Astrocyte of the hippocampus (primary cell): ENCODE measurements around the gene PFKFB4.

ENCODE experiments used
- DNase-seq: peaks from one replicate; pipeline ENCODE4 v3.0.0; 2011; ENCODE audit warnings: low read depth, low spot score

Gene PFKFB4

GRCh38 chr3:48556796-48557626, at the start of gene PFKFB4:
TSS of gene PFKFB4 (minus strand) at chr3:48556803. CDS start at chr3:48556777, 26 bp downstream.
- peak; percentile 99 for DNase-seq

GRCh38 chr3:48601622-48601994, 45.0 kb upstream of the PFKFB4 start:
- peak; percentile 18 for DNase-seq

DNA sequence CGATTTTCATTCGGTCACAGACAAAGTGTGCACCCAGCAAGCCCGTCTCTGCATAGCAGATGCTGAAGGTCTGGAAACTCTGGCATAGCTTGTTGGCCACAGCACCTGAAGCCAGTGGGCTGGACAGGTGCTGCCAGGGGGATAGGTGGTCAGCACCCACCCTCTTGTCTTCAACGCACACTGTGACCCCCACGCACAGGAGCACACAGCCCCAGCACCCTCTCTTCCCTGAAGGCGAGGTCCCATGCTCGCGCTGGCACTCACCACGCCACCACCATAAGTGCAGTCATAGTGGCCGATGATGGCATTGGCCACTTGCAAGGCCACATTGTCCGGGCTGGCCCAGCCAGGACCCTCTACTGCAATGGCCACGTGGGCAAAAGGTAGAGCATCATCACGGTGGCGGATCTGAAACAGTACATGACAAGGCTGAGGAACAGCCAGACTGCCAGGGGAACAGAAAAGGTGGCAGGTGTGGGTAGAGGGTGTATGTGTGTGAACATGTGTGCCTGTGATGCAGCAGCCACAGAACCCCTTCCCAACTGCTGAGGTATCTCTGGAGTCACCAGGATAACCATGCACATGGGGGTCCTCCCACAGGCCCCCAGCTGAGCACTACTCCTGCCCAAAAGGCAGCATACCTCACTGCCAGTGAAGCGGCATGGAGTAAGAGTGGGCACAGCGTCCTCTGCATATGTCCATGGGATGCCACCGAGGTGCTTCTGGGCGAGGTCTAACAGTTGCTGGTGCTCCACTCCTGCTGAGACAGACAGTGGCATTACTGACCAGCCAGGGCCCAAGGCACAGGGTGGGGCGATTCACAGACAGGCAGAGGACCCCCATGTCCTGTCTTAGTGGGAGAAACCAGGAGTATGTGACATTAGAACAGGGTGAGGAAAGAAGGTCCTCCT, 44.4 kb upstream of the PFKFB4 start:
- no peak for DNase-seq

DNA sequence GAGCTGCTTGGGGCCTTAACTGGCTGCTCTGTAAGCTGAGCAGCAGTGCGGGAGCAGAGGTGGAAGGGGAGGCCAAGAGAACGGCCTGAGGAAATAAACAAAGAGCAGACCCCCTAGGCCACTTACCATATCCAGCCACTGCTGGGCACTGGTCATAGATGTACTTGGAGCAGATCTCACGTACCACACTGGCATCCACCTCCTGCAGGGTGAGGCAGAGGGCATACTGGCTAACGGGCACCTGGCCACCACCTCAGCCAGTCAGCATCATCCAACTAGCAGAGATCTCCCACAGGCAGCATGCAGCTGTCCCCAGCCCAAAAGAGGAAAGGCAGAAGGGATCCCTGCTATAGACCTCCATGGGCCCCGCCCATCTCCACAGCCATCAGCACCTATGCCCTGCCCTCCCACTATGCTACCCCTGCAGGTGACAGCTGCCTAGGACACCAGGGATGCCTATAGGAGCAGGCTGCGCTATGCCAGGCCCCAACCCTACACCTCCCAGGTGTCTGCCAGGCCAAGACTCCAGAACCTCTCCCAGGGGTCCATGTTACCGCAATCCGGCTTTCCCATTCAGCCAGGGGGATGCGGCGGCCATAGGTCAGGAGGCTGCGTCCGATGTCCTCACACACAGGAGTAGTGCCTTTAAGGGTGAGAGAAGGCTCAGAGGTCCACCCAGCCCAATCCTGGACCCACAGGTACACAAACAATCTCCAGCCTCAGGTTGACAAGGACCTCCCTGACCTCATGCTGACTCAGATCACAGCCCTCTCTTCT, 43.1 kb upstream of the PFKFB4 start:
- no peak for DNase-seq

GRCh38 chr3:48599077-48599501, 42.5 kb upstream of the PFKFB4 start:
- DNase-seq, result no peak

DNA sequence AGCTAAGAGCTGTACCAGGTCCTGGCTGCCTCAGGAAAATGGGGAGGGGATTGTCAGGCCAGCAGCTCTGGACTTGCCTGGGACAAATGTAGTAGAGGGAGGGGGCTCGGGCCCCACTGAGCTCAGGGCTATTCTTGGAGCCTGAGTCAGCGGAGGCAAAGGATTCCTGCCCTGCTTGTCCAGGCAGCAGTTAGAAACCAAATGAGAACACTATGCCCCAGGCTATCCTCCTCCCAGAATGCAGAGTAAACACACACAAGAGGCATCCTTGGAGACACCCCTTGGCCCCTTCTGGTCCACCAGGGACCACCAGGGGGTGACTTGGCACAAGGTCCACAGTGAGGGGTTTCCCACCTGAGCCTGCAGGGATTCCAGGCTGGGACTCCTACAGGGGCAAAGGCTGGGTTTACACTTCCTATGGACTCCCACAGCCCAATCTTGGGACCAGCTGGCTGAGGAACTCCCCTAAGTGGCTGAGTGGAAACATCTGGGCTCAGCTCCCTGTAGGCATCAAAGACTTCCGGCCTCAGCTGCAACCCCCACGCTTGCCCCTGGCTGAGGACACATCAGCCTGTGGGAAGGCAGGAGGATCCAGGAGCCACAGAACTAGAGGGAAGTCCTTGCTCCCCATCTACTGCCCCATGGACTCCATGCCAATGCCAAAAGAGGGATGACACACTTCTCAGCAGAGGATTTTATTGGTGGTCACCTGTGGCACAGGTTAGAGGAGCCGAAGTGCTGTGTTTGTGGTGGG, 41.9 kb upstream of the PFKFB4 start:
- peak; percentile 94 for DNase-seq

DNA sequence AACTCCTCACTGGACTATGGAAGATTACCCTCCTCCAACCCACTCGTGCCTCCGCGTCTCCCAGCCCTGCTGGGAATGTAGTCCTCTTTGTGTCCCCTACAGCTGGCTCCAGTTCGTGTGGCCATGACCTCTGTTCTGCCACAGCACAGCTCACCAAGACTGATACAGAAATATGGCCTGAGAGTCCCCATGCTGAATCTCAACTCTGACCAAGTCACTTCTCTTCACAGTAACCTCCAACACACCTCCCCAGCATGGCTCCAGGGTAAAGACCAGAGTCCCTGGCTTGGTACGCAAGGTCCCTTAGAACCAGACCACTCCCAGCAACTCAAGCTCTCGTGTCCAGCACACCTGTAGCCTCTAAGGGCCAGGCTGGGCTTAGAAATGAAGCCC, 40.8 kb upstream of the PFKFB4 start:
- no peak for DNase-seq

GRCh38 chr3:48596676-48597407, 40.2 kb upstream of the PFKFB4 start:
- DNase-seq, result no peak

DNA sequence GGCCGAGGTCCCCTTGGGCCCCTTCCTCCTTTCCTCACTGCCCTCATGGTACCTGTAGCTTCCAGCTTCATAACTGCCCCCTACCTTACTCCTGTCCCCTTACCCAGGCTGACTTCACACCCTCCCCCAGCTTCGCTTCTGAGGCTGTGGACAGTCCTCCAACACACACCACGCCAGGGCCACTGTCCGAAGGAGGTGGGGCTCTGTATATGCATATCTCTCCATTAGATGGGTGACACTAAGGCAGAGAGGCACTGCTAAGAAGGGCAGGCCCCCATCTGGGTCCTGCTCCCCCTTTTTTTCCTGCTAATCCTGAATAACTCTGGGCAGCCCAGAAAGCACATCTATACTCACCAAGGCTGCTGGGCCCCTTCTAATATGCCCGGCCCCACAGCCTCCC, 39.6 kb upstream of the PFKFB4 start:
- DNase-seq, result no peak

- peak; percentile 88 for DNase-seq
These were observed 39.0 kb upstream of the PFKFB4 start for GRCh38 chr3:48595526-48596121.

DNA sequence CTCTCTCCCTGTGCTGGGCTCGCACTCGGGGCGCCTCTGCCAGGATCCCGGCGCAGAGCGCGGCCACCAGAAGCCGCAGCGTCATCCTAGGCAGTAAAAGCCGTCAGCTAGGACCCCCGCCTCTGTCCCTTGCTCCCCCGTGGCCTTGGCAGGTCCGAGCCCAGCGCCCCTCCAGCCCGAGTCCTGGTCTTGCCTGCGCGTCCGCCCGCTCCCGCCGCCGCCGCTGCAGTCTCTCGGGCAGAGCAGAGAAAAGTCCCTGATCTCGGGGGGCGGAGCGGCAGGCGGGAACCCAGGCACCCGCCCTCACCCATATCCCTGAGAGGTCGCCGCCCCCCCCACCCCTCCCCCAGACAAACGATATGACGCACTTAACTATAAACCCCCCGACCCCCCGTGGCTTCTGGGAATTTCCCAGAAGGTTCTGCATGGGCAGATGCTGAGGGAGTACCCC, 38.5 kb upstream of the PFKFB4 start, which contains the start of gene COL7A1:
Gene COL7A1, minus strand, starts transcription at position 255 of the 451 bp plus-strand sequence. Its CDS starts 170 bp downstream, at position 85.
- peak; percentile 66 for DNase-seq

DNA sequence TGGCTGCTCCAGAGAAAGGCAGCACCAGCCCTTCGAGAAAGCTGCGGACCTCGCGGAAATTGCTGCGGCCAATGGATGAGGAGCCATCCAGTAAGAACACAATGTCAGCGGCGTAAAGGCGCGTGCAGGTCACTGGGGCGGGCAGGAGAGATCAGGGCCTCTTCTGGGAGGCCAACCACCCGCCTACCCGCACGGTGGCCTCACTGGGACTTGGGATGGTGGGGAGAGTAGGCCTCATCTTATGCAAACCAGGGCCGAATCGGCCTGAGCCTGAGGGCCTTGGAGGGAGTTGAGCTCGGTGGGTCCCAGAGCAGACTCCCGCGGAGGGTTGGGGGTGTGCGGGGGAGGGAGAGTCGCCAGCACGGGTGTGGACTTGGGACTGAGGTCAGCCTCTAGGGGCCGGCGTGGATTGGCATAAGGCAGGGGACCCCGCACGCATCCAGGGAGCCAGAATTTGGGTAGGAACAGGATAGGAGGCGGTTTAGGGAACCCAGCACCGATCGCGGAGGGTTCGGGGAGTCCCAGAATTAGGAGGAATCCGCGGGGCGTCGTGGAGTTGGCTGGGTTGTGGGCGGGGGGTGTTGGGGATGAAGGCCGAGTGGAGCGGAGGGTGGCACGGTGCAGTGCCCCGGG, 37.9 kb upstream of the PFKFB4 start:
- peak; percentile 33 for DNase-seq

DNA sequence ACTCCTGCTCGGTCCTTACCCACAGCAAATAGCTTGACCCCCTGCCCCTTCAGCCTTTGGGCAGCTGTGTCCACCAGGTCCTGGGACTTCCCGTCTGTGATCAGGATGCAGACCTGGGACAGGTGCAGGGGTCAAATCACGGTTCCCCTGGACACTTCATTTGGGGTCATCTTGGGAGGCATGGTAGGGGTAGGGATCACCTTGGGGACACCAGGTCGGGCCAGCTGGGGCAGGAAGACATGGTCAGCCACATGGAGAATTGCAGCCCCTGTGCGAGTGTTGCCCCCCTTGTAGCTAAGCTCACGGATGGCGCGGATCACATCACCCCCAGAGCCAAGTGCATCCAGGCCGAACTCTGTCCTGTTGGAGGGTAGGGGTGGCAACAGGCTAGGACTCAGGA, 36.7 kb upstream of the PFKFB4 start:
- DNase-seq, result no peak

DNA sequence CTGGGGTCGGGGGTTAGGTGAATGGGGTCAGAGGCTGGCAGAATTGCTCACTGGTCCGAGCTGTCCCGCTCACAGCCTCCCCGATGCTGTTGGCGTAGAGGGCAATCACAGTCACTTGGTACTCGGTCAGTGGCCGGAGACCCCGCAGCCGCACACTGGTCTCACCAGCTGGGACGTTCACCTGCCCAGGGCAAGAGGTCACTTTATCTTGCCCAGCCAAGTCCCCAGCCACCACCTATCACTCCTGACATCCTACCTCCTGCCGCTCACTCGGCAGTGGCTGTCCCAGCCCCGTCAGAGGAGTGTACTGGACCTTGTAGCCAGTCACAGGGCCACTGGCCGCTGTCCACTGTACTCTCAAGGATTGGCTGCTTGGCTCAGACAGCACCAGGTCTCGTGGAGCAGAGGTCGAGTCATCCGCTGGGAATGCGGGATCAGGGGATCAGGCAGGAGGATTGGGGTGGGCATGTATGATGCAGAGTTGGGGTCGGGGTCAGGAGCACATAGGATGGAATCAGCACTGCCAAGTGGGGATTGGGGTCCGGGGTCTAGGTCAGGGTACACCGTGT, 36.0 kb upstream of the PFKFB4 start:
- DNase-seq, result peak; percentile 19

GRCh38 chr3:48591886-48592518, 35.4 kb upstream of the PFKFB4 start:
- no peak for DNase-seq

GRCh38 chr3:48591436-48591835, 34.8 kb upstream of the PFKFB4 start:
- DNase-seq, result no peak

DNA sequence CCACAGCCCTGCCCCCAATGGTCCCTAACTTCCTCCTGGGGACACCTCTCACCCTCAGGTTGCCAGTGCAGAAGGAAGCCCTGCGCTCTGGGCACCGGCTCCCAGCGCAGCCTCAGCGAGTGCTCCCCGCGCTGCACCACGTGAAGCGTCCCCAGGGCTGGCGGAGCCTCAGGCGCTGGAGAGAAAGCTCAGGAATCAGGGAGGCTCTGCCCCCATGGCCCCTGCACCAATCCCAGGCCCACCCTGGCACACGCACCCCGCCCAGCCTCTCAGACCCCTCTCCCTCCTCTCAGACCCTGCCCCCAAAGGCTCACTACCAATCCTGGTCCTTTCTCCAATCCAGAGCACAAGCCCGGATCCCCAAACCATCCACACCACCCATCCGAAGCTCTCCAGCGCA, 31.6 kb upstream of the PFKFB4 start:
- DNase-seq, result no peak

GRCh38 chr3:48587686-48588085, 31.1 kb upstream of the PFKFB4 start:
- DNase-seq, result no peak
